NCI-H2081 (cell line): Measurements from ENCODE around the gene SLC7A8.

Source experiments
- DNase-seq, 2 experiments: peaks; one replicate each; lab custom pipeline; 2025; lab: John Stamatoyannopoulos, UW

Gene SLC7A8

GRCh38 chr14:23130871-23131270 lies 52.6 kb downstream of the SLC7A8 start:
- no peak for DNase-seq

GRCh38 chr14:23129759-23130316 lies 53.6 kb downstream of the SLC7A8 start:
- DNase-seq, result no peak

GRCh38 chr14:23128969-23129758 lies 54.3 kb downstream of the SLC7A8 start:
- no peak for DNase-seq

DNA sequence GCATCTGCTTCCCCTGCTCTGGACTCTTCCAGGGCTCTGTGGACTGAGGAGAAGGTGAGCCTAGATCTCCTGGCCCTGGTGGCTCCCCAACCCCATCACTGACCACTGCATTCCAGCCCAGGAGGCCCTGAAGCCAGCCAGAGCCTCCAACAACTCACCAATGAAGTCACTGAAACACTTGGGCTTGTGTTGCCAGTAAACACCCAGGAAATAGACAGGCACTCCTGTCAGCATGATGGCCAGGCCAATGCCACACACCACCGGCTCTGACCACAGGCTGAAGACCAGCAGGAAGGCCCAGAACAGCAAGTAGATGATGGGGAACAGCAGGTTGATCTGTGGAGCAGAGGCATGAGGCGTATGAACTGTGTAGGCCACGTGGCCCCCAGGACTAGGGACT lies 55.6 kb downstream of the SLC7A8 start:
- DNase-seq, result no peak

GRCh38 chr14:23126548-23127278 lies 56.7 kb downstream of the SLC7A8 start:
- no peak for DNase-seq

DNA sequence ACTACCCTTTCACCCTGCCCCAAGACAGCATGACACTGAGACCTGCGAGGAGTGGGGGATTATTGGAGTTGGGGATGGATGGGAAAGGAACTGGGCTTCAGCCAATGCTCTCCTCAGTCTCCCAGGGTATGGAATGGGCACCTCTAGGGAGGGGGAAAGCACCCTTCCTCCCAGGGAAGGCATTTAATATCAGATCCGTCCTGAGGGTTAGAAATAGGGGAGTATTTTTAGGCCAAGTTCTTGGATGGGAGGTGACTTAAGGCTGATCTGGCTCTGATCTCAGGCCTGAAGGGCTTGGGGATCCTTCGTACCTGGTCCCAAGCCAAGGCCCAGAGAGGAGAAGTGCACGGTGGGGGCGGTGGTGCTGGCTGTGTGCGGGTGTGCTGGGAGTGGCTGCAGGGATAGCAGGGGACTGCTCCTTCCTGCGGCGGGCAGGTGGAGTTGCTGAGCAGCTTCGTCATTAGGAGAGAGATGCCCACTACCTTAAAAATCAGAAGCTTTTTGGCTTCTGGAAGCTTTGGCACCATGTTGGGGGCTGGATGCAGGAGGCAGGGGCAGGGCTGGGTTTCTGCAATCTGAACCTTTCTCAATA lies 57.4 kb downstream of the SLC7A8 start:
- DNase-seq, result no peak

GRCh38 chr14:23125011-23125410 lies 58.4 kb downstream of the SLC7A8 start:
- DNase-seq, result no peak

DNA sequence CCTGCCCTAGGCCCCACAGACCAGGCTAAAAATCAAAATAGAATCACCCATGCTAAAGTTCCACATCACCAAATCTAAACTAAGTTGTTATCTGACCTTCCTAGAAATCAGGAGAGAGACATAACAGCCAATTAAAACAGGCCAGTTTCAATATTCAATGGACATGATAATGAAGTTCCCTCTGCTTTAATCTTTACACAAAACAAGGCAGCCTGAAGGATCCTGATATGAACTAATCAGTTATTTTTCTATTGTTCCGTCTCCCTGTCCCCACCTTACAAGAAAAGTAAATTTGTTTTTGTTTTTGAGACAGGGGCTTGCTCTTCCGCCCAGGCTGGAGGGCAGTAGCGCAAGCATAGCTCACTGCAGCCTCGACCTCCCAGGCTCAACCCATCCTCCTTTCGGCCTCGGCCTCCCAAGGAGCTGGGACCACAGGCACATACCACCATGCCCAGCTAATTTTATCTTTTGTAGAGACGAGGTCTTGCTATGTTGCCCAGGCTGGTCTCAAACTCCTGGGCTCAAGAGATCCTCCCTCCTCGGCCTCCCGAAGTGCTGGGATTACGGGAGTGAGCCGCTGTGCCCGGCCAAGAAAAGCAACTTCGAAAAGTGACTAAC lies 59.0 kb downstream of the SLC7A8 start:
- DNase-seq, result no peak

DNA sequence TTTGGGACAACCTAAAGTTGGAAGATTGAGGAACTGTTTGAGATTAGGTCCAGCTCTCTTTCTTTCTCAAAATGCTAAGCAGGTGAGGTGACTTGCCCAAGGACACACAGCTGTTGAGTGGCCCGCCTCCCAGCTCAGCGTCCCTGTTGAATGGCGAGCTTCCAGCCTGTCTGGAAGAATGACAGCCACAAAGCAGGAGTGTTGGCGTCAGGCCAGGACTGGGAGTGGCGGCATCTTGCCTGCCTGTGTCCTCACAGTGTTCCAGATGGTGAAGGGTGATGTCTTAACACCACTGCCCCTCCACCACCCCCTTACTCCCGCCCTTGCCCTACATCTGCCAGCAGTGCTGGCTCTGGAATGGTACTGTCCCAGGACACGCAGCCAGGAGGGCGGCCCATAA lies 60.0 kb downstream of the SLC7A8 start:
- DNase-seq, result peak; percentile 10 to 33

- no peak for DNase-seq
These were observed 61.4 kb downstream of the SLC7A8 start for GRCh38 chr14:23122086-23122485.

DNA sequence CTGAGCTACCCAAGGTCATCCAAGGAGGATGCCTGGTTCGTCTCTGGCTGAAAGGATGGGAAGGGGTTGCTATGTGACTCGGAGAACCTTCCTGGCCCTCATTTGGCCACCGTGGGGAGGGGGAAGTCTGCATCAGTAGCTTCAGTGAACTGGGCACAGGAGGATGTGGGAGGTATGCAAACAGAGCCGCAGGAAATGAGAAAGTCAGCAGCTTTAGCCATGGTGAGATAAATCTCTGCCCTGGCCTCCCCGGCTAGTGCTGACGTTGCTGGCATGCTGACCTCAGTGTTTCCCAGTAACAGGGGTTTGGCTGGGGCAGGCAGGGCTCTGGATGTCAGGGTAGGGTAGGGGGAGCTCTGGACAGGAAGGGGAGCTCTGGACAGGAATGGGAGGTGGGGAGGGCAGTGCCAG lies 62.1 kb downstream of the SLC7A8 start:
- DNase-seq, result no peak

- peak; percentile 78 to 79 for DNase-seq
These were observed 62.8 kb downstream of the SLC7A8 start for GRCh38 chr14:23120541-23121251.

- DNase-seq, result no peak
These were observed 63.8 kb downstream of the SLC7A8 start for GRCh38 chr14:23119363-23120327.

DNA sequence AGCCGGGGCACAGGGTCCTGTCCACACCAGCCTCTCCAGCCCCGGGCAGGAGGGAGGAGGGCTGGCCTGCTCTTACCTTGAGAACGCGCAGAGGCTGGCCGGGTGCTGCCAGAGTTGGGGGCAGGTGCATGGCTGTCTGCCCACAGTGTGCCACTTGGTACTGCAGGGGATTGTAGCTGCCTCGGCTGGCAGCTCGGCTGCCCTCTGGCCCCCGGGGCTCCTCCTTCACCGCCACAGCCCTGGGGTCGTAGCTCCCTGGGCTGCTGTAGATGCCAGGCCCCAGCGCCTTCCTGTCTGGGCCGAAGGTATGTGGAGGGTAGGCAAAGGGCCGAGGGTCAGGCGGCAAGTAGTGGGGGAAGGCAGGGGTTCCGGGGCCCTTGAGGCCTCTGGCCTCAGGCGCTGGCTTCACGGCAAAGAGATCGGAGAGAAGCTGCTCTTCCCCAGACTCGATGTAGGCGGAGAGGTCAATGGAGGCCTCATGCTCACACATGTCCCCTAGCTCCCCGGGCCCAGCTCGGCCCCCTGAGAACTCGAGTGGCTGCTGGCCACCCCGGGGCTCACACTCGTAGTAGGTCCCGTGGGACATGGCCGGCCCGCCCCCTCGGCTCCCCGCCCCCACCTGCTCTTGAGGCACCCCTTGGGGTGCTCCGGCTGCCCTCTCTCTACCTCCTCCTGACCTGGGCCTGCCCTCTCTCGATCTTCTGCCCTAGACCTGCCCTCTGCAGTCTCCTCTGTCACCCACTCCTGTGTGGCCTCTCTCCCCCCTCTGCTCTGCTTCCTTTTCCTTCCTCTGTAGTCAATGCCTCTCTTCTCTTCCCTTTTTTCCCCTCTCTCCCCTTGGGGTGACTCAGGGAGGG lies 64.7 kb downstream of the SLC7A8 start, which contains the start of gene CEBPE:
TSS of gene CEBPE (minus strand) at position 750 of the 857 bp plus-strand sequence. CDS start at position 586, 164 bp downstream.
- DNase-seq, result no peak

DNA sequence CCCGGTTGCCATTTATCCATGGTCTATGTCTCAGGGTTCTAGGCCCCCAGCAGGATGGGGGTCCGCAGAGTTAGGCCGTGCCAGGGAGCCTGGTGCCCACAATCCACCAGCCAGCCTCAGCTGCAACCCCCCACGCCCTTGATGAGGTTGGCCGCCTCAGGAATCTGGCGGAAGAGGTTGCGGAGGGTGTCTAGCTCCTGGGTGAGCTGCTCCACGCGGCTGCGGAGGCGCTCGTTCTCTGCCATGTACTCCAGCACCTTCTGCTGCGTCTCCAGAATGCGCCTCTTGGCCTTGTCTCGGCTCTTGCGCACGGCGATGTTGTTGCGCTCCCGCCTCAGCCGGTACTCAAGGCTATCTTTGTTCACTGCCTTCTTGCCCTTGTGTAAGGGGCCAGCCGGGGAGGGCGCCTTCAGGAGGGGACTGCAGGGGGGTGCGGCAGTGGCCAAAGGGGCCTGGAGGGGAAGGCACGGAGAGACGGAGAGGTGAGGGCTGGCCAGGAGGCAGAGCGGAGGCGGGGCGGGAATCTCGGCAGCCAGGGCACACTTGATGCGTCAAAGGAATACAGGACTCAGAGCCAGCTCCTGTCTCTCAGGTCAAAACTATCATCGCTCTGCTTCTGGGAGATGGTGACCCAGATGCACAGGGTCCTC lies 66.0 kb downstream of the SLC7A8 start:
- no peak for DNase-seq

- DNase-seq, result no peak
These were observed 67.5 kb downstream of the SLC7A8 start for GRCh38 chr14:23115918-23116317.

GRCh38 chr14:23115039-23115731 lies 68.3 kb downstream of the SLC7A8 start:
- DNase-seq, result no peak

- no peak for DNase-seq
These were observed 68.8 kb downstream of the SLC7A8 start for GRCh38 chr14:23114669-23115038.
